Common myeloid progenitor, CD34-positive (primary cell): ENCODE data around the gene ADARB1.

Source experiments
- CTCF ChIA-PET: fragments of 350-600 bp; sonication (Branson Sonifier 250); formaldehyde crosslinking; loops from one replicate; lab custom pipeline; 2021; ENCODE audit warnings: antibody characterized with exemption; lab: Charles Lee
- POLR2A ChIA-PET: fragments of 350-600 bp; sonication (Branson Sonifier 250); formaldehyde crosslinking; loops from one replicate; lab custom pipeline; 2021; ENCODE audit warnings: antibody characterized with exemption; lab: Charles Lee
- DNase-seq, 3 donors: peaks; one replicate each; pipeline versions ENCODE4 v3.0.0 to v3.0.0-alpha.2; 2013
- H3K27ac ChIP-seq, 2 experiments: 1 replicate in 1 of 2; 2 replicates in 1 of 2; pipeline ENCODE4 v1.7.0; 2013; ENCODE audit warnings: inconsistent platforms in 2 of 2, low read length in 2 of 2, mild to moderate bottlenecking in 2 of 2, low read depth in 1 of 2, moderate library complexity in 1 of 2; ENCODE audit not compliant: severe bottlenecking in 2 of 2, insufficient read depth in 1 of 2, poor library complexity in 1 of 2
- H3K27me3 ChIP-seq, 5 experiments: replicated peaks in 2 of 5; 1 replicate in 3 of 5; 2 replicates in 2 of 5; pipeline versions ENCODE4 v1.6.1 to v1.7.0; 2013; ENCODE audit warnings: low read length in 4 of 5, mild to moderate bottlenecking in 2 of 5, moderate library complexity in 2 of 5, inconsistent platforms in 1 of 5; ENCODE audit not compliant: insufficient read depth in 5 of 5, control insufficient read depth in 4 of 5
- H3K36me3 ChIP-seq, 4 experiments: 1 replicate in 2 of 4; 2 replicates in 2 of 4; pipeline versions ENCODE4 v1.6.1 to v1.7.0; 2013; ENCODE audit warnings: low read length in 3 of 4, control low read depth in 1 of 4, mild to moderate bottlenecking in 1 of 4; ENCODE audit not compliant: control insufficient read depth in 4 of 4, insufficient read depth in 4 of 4
- H3K4me1 ChIP-seq, 4 experiments: 1 replicate in 3 of 4; 2 replicates in 1 of 4; pipeline versions ENCODE4 v1.6.1 to v1.7.1; 2013; ENCODE audit warnings: low read length in 3 of 4, mild to moderate bottlenecking in 3 of 4, control low read depth in 1 of 4, inconsistent platforms in 1 of 4, moderate library complexity in 1 of 4; ENCODE audit not compliant: control insufficient read depth in 4 of 4, insufficient read depth in 4 of 4; ENCODE audit errors: control extremely low read depth in 1 of 4
- H3K4me3 ChIP-seq, 7 experiments: 1 replicate in 4 of 7; 2 replicates in 3 of 7; pipeline versions ENCODE4 v1.5.1 to v1.7.0; 2013; ENCODE audit warnings: mild to moderate bottlenecking in 7 of 7, low read length in 6 of 7, moderate library complexity in 6 of 7, inconsistent platforms in 2 of 7, low read depth in 2 of 7, control low read depth in 1 of 7; ENCODE audit not compliant: insufficient read depth in 4 of 7, control insufficient read depth in 1 of 7; ENCODE audit errors: extremely low read depth in 1 of 7
- H3K9me3 ChIP-seq, 5 experiments: 1 replicate in 4 of 5; 2 replicates in 1 of 5; pipeline versions ENCODE4 v1.6.1 to v1.7.1; 2013; ENCODE audit warnings: low read length in 4 of 5, mild to moderate bottlenecking in 2 of 5, inconsistent platforms in 1 of 5, low read depth in 1 of 5, moderate library complexity in 1 of 5; ENCODE audit not compliant: control insufficient read depth in 4 of 5, insufficient read depth in 2 of 5; ENCODE audit errors: control extremely low read depth in 1 of 5
- WGBS: methylation state at CpG from one replicate; pipeline ENCODE4 v1.1.5; 2013; ENCODE audit not compliant: insufficient coverage; 5-methylcytosine and 5-hydroxymethylcytosine counted together

The ADARB1 gene

DNA sequence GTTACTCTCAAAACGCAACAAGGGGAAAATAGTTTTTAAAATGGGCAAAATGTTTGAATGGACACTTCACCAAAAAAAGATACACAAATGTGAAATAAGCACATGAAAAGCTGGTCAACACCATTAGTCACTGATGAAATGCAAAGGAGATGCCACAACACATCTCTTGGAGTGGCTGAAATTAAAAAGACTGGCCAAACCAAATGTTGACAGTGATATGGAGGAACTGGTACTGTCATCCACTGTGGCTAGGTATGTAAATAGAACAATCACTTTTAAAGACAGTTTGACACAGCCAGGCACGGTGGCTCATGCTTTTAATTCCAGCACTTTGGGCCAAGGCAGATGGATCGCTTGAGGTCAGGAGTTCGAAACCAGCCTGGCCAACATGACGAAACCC lies 122.2 kb downstream of the ADARB1 start:
- ChIA-PET POLR2A (no interaction called here), CTCF (no interaction called here)
- Histone ChIP-seq H3K4me1 (peaks cover 0 to 17% (median 14%) of the 10 kb centered on the region in 4 experiments), H3K27me3 (no peaks in the 10 kb centered on the region), H3K4me3 (no peak overlapping the region), H3K27ac (no peak overlapping the region), H3K9me3 (peaks cover 0 to 6% (median 0%) of the 10 kb centered on the region in 5 experiments), H3K36me3 (peaks cover 3 to 12% (median 5%) of the 10 kb centered on the region in 4 experiments)
- DNase-seq = no peak
- WGBS = 98% methylated on average over 4 of the region's 5 CpGs

DNA sequence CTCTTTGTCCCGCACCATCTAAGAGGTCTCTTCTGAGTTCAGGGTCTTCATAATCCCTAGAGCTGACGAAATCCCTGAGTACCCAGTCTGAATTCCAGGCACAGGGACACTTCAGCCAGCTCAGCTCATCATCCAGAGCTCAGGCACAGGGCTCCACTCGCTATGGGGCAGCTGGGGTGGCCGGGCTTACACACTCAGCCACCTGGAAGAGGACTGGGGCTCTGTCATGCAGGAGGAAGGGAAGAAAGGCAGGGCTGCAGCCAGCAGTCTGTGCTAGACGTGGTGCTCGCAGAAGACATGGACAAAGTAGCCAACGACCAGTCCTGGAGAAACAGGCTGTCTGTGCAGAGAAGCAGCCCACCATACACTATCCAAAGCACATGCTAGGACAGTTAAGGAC lies 124.8 kb downstream of the ADARB1 start:
- WGBS = 100% methylated on average over 4 of the region's 7 CpGs
- Histone ChIP-seq H3K4me1 (peaks cover 0 to 17% (median 14%) of the 10 kb centered on the region in 4 experiments), H3K27me3 (no peaks in the 10 kb centered on the region), H3K4me3 (no peak overlapping the region), H3K9me3 (no peaks in the 10 kb centered on the region), H3K36me3 (peaks cover 0 to 4% (median under 1%) of the 10 kb centered on the region in 4 experiments), H3K27ac (no peak overlapping the region)
- ChIA-PET CTCF (interaction anchor here (0.7 kb wide), 1 partner anchor 11 kb away, joined by 3 read pairs; no protein-coding TSS in a partner anchor), POLR2A (no interaction called here)
- DNase-seq = no peak

DNA sequence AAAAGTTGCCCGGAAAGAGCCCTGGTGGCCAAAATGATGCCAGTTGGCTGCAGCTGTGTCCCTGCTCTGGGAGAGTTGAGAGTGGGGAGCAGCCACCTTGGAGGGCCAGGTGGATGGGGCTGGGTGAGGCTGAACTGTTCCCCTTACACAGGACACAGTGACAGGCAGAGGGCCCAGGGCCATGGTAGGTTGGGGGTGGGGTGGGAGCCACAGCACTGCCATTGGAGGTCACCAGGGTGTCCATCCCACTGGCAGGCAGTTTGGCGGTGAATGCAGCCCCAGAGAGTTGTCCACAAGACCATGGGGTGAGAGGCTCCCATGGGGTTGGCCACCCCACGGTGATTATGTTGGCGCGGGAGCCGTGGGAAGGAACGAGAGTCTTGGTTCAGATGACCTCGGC lies 125.7 kb downstream of the ADARB1 start:
- Histone ChIP-seq H3K27me3 (no peaks in the 10 kb centered on the region), H3K4me3 (no peak overlapping the region), H3K36me3 (peaks cover 0 to 7% (median 4%) of the 10 kb centered on the region in 4 experiments), H3K9me3 (no peaks in the 10 kb centered on the region), H3K27ac (no peak overlapping the region), H3K4me1 (peaks cover 0 to 17% (median 14%) of the 10 kb centered on the region in 4 experiments)
- ChIA-PET POLR2A (no interaction called here), CTCF (interaction anchor here (0.7 to 1.5 kb wide), 2 partner anchors 19 to 252 kb away, joined by 3 to 4 read pairs; no protein-coding TSS in a partner anchor)
- 96% methylated on average over 8 of the region's 8 CpGs for WGBS
- no peak for DNase-seq

GRCh38 chr21:45200581-45201296 lies 126.4 kb downstream of the ADARB1 start:
- POLR2A ChIA-PET = no interaction called here

DNA sequence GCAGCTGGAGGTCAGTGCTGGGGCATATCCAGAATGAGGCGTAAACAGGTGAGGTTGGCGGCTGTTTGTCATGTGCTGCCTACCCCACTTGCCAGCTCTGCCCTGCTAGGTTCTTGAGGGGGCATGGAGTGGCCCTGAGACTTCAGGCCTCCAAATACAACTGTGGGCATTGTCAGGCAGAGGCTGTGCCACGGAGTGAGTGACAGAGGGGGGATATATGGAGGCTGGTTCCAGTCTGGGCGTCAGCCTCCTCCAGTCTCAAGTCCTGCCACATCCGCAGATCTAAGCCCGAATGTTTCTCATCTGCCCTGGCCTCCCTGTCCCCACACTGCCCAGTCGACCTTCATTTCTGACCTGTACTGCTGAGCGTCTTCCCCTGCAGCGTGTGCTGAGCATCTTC lies 128.0 kb downstream of the ADARB1 start:
- WGBS = 99% methylated on average over 9 of the region's 9 CpGs
- CTCF ChIA-PET = interaction anchor here (2.2 kb wide), 1 partner anchor 12 kb away, joined by 4 read pairs; no protein-coding TSS in a partner anchor
- DNase-seq = no peak

More at GRCh38 chr21:45200581-45201296, 126.4 kb downstream of the ADARB1 start:
- Histone ChIP-seq H3K36me3 (peaks cover 0 to 9% (median 4%) of the 10 kb centered on the region in 4 experiments), H3K27me3 (no peaks in the 10 kb centered on the region), H3K9me3 (no peaks in the 10 kb centered on the region), H3K4me1 (peaks cover 0 to 17% (median 14%) of the 10 kb centered on the region in 4 experiments), H3K4me3 (peak overlapping the region in 2 of 7 experiments; percentile 26 to 51), H3K27ac (no peak overlapping the region)
- CTCF ChIA-PET = interaction anchor here (0.7 to 1.5 kb wide), 3 partner anchors 20 to 253 kb away, joined by 3 to 4 read pairs (median 3); no protein-coding TSS in a partner anchor
- WGBS = 51% methylated on average over 16 of the region's 16 CpGs
- DNase-seq = peak; percentile 16 to 56 (median 49)

DNA sequence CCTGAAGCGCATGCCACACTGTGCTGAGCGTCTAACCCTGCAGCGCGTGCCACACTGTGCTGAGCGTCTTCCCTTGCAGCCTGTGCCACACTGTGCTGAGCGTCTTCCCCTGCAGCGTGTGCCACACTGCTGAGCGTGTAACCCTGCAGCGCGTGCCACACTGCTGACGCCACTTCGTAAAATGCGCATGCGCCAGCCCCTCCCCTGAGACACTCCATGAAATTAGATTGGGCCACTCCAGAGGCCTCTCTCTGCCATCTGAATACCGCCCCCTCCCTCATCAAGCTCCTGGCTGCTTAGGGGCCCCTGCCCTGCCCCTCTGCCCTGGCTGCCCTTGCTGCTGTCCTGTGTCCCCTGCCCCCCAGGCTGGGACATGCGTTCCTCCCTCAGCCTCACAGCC lies 128.5 kb downstream of the ADARB1 start:
- CTCF ChIA-PET = interaction anchor here (0.9 to 2.2 kb wide), 3 partner anchors 13 to 254 kb away, joined by 3 to 4 read pairs (median 4); no protein-coding TSS in a partner anchor
- no peaks in the 10 kb centered on the region for H3K27me3 ChIP-seq
- no peak overlapping the region for H3K4me3 ChIP-seq
- WGBS = 92% methylated on average over 16 of the region's 16 CpGs
- DNase-seq = no peak
- peaks cover 0 to 13% (median 5%) of the 10 kb centered on the region in 4 experiments for H3K36me3 ChIP-seq
- H3K9me3 ChIP-seq = no peaks in the 10 kb centered on the region
- H3K4me1 ChIP-seq = peaks cover 0 to 17% (median 14%) of the 10 kb centered on the region in 4 experiments
- no peak overlapping the region for H3K27ac ChIP-seq
- POLR2A ChIA-PET = no interaction called here

More for the DNA sequence above, 128.0 kb downstream of the ADARB1 start:
- POLR2A ChIA-PET = no interaction called here
- Histone ChIP-seq H3K4me3 (no peak overlapping the region), H3K27ac (no peak overlapping the region), H3K36me3 (peaks cover 0 to 13% (median 5%) of the 10 kb centered on the region in 4 experiments), H3K4me1 (peaks cover 0 to 17% (median 14%) of the 10 kb centered on the region in 4 experiments), H3K9me3 (no peaks in the 10 kb centered on the region), H3K27me3 (no peaks in the 10 kb centered on the region)

DNA sequence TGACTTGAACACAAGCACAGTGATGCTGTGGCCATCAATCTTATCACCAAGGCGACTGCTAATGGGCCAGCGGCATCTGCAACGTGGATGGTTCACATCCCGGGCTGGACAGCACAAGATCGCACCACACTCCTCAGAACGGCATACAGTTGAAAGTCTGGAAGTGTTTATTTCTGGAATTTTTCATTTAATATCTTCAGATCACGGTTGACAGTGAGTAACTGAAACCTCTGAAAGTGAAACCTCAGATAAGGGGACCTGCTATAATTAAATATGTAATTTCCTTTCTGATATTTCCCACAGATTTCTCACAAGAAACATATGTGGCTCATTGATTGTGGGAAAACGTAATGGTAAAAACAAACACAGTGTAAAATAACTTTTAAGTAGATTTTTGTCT lies 129.6 kb downstream of the ADARB1 start:
- H3K4me1 ChIP-seq = peaks cover 0 to 23% (median 14%) of the 10 kb centered on the region in 4 experiments
- DNase-seq = no peak
- peaks cover 0 to 13% (median 5%) of the 10 kb centered on the region in 4 experiments for H3K36me3 ChIP-seq
- 95% methylated on average over 6 of the region's 8 CpGs for WGBS
- no peak overlapping the region for H3K27ac ChIP-seq
- H3K4me3 ChIP-seq = no peak overlapping the region
- CTCF ChIA-PET = interaction anchor here (1.2 kb wide), 1 partner anchor 255 kb away, joined by 3 read pairs; no protein-coding TSS in a partner anchor
- POLR2A ChIA-PET = no interaction called here
- H3K27me3 ChIP-seq = no peaks in the 10 kb centered on the region
- H3K9me3 ChIP-seq = no peaks in the 10 kb centered on the region
